ENCODE data around the gene PDGFA.

PDGFA gene

GRCh38 chr7:497346-497745, 22.3 kb downstream of the PDGFA start:
- TF ChIP-seq CTCF (IDR thresholded peaks at IDR 0.05; ENCODE audit: control insufficient read depth, insufficient read depth, low read depth, low read length, missing control alignments) = no peak
- DNase-seq (ENCODE audit: low read depth) = no peak

GRCh38 chr7:496528-497295, 22.9 kb downstream of the PDGFA start:
- no peak for DNase-seq (ENCODE audit: low read depth)
- no peak overlapping the region for H3K4me3 ChIP-seq (ENCODE audit: control insufficient read depth, low read depth, low read length)
- no peak for TF ChIP-seq CTCF (IDR thresholded peaks at IDR 0.05; ENCODE audit: control insufficient read depth, insufficient read depth, low read depth, low read length, missing control alignments)

More at GRCh38 chr7:497346-497745, 22.3 kb downstream of the PDGFA start:
- no peak overlapping the region for H3K4me3 ChIP-seq (ENCODE audit: control insufficient read depth, low read depth, low read length)

GRCh38 chr7:495761-496321, 23.8 kb downstream of the PDGFA start:
- no peak for TF ChIP-seq CTCF (IDR thresholded peaks at IDR 0.05; ENCODE audit: control insufficient read depth, insufficient read depth, low read depth, low read length, missing control alignments)
- H3K4me3 ChIP-seq (ENCODE audit: control insufficient read depth, low read depth, low read length) = no peak overlapping the region
- no peak for DNase-seq (ENCODE audit: low read depth)

DNA sequence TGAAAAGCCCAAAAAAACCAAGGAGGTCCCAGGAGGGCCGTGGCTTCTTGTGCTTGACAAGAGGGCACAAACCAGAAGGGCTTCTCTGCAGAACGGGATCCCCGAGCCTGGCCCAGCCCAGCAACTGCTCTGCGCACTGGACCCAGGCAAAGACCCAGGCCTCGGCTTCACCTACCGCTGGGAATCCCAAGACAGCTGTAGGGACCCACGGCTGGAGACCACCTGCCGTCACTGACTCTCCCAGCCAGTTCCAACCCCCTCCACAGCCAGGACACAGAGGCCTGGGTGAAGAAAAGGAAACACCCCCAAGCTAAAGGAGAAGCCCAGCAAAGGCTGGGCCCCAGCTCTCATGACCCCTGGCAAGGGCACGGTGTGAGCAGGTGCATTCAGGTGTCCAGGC, 24.3 kb downstream of the PDGFA start:
- no peak overlapping the region for H3K4me3 ChIP-seq (ENCODE audit: control insufficient read depth, low read depth, low read length)
- no peak for DNase-seq (ENCODE audit: low read depth)

DNA sequence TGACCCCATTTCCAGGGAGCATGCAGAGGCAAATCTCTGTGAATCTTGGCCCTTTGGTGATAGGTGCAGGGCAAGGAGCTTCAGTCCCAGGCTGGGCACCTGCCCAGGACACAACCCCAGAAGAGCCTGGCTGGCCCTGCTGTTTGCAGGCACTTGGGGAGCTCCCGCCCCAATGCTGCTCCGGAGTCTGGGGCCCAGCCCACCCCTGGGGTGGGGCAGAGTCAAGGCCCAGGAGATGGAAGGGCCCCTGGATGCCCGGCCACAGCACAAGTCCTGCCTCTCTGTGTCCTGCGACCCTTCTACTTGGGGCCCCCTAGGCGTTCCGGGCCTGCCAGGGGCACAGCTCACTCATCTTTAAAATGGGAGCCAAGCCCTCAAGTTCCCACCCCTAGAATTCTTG, 24.7 kb downstream of the PDGFA start:
- no peak for DNase-seq (ENCODE audit: low read depth)
- H3K4me3 ChIP-seq (ENCODE audit: control insufficient read depth, low read depth, low read length) = no peak overlapping the region
- TF ChIP-seq CTCF (IDR thresholded peaks at IDR 0.05; ENCODE audit: control insufficient read depth, insufficient read depth, low read depth, low read length, missing control alignments) = no peak

More for the DNA sequence above, 24.3 kb downstream of the PDGFA start:
- TF ChIP-seq CTCF (IDR thresholded peaks at IDR 0.05; ENCODE audit: control insufficient read depth, insufficient read depth, low read depth, low read length, missing control alignments) = no peak

- no peak overlapping the region for H3K4me3 ChIP-seq (ENCODE audit: control insufficient read depth, low read depth, low read length)
- no peak for DNase-seq (ENCODE audit: low read depth)
- TF ChIP-seq CTCF (IDR thresholded peaks at IDR 0.05; ENCODE audit: control insufficient read depth, insufficient read depth, low read depth, low read length, missing control alignments) = no peak
Measured at GRCh38 chr7:494259-494687, 25.4 kb downstream of the PDGFA start.

Measured in AG09309 (cell line).